ENCODE measurements around the gene GOLGA2. TPM values are rescaled to one million over a fixed set of nuclear protein-coding genes. Genes with fewer than 3 reads are reported as not detected.

Gene GOLGA2
- total RNA-seq, 2 experiments from 2014 or later: 48.0 to 52.8 TPM

DNA sequence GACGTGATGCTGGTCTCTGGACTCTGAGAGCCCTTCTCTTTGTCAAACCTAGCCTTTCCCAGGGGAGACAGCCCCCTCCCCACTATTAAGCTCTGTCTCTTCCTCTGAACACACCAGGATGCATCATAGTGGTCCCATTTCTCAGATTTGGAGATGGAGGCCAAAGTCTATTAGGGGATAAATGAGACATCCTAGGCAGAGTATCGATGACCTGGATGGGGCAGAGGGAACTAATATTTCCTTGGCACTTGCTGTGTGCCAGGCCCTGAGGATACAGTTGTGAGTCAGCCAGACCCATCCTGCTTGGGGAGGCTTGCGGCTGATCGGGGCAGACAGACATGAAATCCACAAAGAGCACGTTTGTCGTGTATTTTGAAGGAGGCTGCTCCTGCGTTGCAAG is 67.4 kb downstream of the GOLGA2 start:
- Mint-ChIP-seq H3K4me1 (peaks cover 6% of the 10 kb centered on the region), H3K27ac (no peak overlapping the region), H3K27me3 (peaks cover 51% of the 10 kb centered on the region), H3K36me3 (ENCODE audit: low read depth) (no peaks in the 10 kb centered on the region), H3K9me3 (no peaks in the 10 kb centered on the region), H3K4me3 (no peak overlapping the region)
- ChIA-PET POLR2A (no interaction called here), CTCF (interaction anchor here (2.6 kb wide), 1 partner anchor 10 kb away, joined by 7 read pairs; no protein-coding TSS in a partner anchor)
- DNase-seq: no peak

DNA sequence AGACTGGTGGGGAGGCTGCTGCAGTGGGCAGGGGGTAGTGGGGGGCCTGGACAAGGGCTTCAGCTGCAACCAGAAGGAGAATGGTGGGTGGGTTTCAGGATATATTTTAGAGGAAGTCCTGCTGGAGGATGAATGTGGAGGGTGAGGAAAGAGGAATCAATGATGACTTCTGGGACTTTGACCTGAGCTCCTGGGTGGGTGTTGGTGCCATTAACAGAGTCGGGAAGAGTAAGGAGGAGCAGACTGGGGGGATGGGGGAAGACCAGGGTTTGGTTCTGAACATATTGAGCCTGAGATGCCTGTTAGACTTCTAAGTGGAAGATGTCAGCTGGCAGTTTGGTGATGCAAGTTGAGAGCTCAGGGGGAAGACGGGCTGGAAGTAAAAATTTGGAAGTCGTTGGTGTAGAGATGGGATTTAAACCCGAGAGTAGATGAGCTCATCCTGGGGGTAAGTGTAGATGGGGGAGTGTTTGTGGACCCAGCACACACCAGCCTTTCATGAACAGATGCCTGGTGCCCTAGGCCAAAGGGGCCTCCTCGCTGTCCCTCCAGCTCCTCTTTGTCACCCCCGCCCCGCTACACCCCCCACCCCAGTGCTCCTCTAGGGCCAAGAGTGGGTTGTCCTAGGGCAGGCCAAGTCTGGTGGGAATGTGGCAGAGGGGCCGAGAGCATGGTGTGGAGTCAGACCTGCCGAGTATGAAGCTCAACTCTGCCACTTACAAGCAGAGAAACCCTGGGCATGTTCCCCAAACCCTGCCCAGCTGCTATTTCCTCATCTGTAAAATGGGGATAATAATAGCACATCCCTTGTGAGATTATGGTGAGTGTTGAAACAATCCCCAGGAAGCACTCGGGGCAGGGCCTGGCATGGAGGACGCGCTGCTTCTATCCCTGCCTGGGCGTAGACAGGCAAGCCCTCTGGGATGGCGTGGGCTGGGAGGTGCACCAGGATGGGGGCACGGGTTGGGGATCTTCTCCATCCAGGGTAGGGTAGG is 68.6 kb downstream of the GOLGA2 start:
- Mint-ChIP-seq H3K27me3 (peaks cover 49% of the 10 kb centered on the region), H3K4me1 (peaks cover 12% of the 10 kb centered on the region), H3K27ac (no peak overlapping the region), H3K9me3 (no peaks in the 10 kb centered on the region), H3K36me3 (ENCODE audit: low read depth) (no peaks in the 10 kb centered on the region), H3K4me3 (no peak overlapping the region)
- CTCF ChIA-PET: interaction anchor here (0.6 to 2.6 kb wide), 3 partner anchors 11 to 89 kb away, joined by 3 to 7 read pairs (median 3); no protein-coding TSS in a partner anchor
- POLR2A ChIA-PET: interaction anchor here (1.3 to 1.6 kb wide), 2 partner anchors 11 to 17 kb away, joined by 4 read pairs; no protein-coding TSS in a partner anchor
- DNase-seq: no peak

DNA sequence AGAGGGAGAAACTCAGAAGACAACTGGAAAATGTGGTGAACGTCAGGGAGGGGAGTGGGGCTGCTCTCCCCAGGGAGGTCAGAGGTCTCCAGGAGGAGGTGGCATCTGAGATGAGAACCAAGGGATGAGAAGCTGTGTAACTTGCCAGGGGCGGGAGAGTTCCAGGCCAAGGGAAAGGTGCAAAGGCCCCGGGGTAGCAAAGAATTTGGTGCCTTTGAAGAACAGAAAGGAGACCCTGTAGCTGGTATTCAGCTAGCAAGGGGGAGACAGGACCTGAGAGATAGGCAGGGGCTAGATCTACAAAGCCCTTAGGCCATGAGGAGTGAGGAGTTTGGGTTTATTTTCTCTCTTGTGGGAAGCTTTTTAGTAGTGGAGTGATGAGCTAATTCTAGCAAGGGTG is 69.3 kb downstream of the GOLGA2 start:
- Mint-ChIP-seq H3K4me3 (no peak overlapping the region), H3K27ac (no peak overlapping the region), H3K36me3 (ENCODE audit: low read depth) (no peaks in the 10 kb centered on the region), H3K27me3 (peaks cover 41% of the 10 kb centered on the region), H3K4me1 (peaks cover 12% of the 10 kb centered on the region), H3K9me3 (no peaks in the 10 kb centered on the region)
- no peak for DNase-seq
- CTCF ChIA-PET: interaction anchor here (0.6 to 2.6 kb wide), 3 partner anchors 10 to 89 kb away, joined by 3 to 7 read pairs (median 3); no protein-coding TSS in a partner anchor
- POLR2A ChIA-PET: interaction anchor here (1.3 to 1.6 kb wide), 2 partner anchors 12 to 16 kb away, joined by 4 read pairs; no protein-coding TSS in a partner anchor

Other genes with a start within 250 kb of the GOLGA2 start
- 10 to 100 TPM; 12.0 to 14.1 TPM for gene NAIF1, start 208.7 kb downstream of the GOLGA2 start, total RNA-seq
- gene SLC25A25, start 207.8 kb downstream of the GOLGA2 start, total RNA-seq: 10 to 100 TPM; 21.3 to 22.2 TPM
- gene PTGES2, start 148.3 kb downstream of the GOLGA2 start, total RNA-seq: 10 to 100 TPM; 35.6 to 38.1 TPM
- not detected for gene LCN2, start 126.6 kb downstream of the GOLGA2 start, total RNA-seq
- 10 to 100 TPM; 91.3 to 94.1 TPM for gene BBLN, start 115.7 kb downstream of the GOLGA2 start, total RNA-seq
- 100 to 1,000 TPM; 112 to 116 TPM for gene CIZ1, start 84.4 kb downstream of the GOLGA2 start, total RNA-seq
- under 1 TPM; 0.30 to 0.40 TPM for gene DNM1, start 72.6 kb downstream of the GOLGA2 start, total RNA-seq
- 10 to 100 TPM; 11.0 to 11.4 TPM for gene SWI5, start 269 bp upstream of the GOLGA2 start, total RNA-seq
- gene TRUB2, start 46.4 kb upstream of the GOLGA2 start, total RNA-seq: 10 to 100 TPM; 16.9 to 18.9 TPM
- 10 to 100 TPM; 27.6 to 28.4 TPM for gene COQ4, start 46.8 kb upstream of the GOLGA2 start, total RNA-seq
- 10 to 100 TPM; 13.6 to 14.0 TPM for gene SLC27A4, start 64.5 kb upstream of the GOLGA2 start, total RNA-seq
- 10 to 100 TPM; 62.8 to 64.3 TPM for gene URM1, start 95.4 kb upstream of the GOLGA2 start, total RNA-seq
- gene CERCAM, start 144.8 kb upstream of the GOLGA2 start, total RNA-seq: 1 to 10 TPM; 1.3 TPM
- 10 to 100 TPM; 54.5 to 58.5 TPM for gene ODF2, start 180.0 kb upstream of the GOLGA2 start, total RNA-seq
- gene GLE1, start 228.7 kb upstream of the GOLGA2 start, total RNA-seq: 10 to 100 TPM; 50.3 to 50.7 TPM

All from activated CD4-positive, alpha-beta memory T cell treated with anti-CD3 and anti-CD28 coated beads, Interleukin-2, amount 10 ng/mL, durations not matched to agents 7 days and 5 days (primary cell).